Panc1 (cell line): Measurements from ENCODE around the gene MACROD2.

Experiments used
- TCF7L2 ChIP-seq: IDR thresholded peaks from 2 replicates; pipeline ENCODE4 v1.6.1; 2011; ENCODE audit warnings: mild to moderate bottlenecking, low read depth, low read length, inconsistent platforms
- TF ChIP-seq, protein P1 (sequence below): fragments of 450-650 bp; IDR thresholded peaks from 2 replicates; pipeline ENCODE4 v1.5.1; 2017; ENCODE audit warnings: mild to moderate bottlenecking
- TF ChIP-seq, protein P2 (sequence below), 2 experiments: IDR thresholded peaks; 2 replicates each; pipeline ENCODE4 v1.6.1; 2011 to 2012; ENCODE audit warnings: low read depth in 2 of 2, control low read depth in 1 of 2, low read length in 1 of 2, mild to moderate bottlenecking in 1 of 2, moderate library complexity in 1 of 2; ENCODE audit not compliant: insufficient read depth in 1 of 2

DNA sequence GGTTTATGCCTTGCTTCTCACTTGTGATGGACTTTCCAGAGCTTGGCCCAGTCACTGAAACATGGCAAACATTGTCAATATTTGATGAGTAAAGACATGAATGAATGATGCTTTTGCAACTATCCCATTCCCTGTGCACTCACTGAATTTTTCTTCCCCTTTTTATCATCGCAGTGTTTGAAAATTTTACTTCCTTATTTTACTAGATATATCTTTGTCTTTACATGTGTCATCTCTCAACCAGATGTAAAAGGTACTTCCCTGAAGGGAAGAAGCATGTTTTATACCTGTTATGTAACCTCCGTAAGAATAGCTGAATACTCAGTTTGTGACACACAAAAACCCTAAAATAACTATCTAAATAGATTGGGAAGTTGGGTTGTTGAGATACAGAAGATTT, 886.8 kb downstream of the MACROD2 start:
- TF ChIP-seq, protein P1, sequence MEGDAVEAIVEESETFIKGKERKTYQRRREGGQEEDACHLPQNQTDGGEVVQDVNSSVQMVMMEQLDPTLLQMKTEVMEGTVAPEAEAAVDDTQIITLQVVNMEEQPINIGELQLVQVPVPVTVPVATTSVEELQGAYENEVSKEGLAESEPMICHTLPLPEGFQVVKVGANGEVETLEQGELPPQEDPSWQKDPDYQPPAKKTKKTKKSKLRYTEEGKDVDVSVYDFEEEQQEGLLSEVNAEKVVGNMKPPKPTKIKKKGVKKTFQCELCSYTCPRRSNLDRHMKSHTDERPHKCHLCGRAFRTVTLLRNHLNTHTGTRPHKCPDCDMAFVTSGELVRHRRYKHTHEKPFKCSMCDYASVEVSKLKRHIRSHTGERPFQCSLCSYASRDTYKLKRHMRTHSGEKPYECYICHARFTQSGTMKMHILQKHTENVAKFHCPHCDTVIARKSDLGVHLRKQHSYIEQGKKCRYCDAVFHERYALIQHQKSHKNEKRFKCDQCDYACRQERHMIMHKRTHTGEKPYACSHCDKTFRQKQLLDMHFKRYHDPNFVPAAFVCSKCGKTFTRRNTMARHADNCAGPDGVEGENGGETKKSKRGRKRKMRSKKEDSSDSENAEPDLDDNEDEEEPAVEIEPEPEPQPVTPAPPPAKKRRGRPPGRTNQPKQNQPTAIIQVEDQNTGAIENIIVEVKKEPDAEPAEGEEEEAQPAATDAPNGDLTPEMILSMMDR: no peak
- TF ChIP-seq, protein P2, sequence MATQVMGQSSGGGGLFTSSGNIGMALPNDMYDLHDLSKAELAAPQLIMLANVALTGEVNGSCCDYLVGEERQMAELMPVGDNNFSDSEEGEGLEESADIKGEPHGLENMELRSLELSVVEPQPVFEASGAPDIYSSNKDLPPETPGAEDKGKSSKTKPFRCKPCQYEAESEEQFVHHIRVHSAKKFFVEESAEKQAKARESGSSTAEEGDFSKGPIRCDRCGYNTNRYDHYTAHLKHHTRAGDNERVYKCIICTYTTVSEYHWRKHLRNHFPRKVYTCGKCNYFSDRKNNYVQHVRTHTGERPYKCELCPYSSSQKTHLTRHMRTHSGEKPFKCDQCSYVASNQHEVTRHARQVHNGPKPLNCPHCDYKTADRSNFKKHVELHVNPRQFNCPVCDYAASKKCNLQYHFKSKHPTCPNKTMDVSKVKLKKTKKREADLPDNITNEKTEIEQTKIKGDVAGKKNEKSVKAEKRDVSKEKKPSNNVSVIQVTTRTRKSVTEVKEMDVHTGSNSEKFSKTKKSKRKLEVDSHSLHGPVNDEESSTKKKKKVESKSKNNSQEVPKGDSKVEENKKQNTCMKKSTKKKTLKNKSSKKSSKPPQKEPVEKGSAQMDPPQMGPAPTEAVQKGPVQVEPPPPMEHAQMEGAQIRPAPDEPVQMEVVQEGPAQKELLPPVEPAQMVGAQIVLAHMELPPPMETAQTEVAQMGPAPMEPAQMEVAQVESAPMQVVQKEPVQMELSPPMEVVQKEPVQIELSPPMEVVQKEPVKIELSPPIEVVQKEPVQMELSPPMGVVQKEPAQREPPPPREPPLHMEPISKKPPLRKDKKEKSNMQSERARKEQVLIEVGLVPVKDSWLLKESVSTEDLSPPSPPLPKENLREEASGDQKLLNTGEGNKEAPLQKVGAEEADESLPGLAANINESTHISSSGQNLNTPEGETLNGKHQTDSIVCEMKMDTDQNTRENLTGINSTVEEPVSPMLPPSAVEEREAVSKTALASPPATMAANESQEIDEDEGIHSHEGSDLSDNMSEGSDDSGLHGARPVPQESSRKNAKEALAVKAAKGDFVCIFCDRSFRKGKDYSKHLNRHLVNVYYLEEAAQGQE (IDR thresholded peaks at IDR 0.05; ENCODE audit: insufficient read depth in 1 of 2, low read depth in 2 of 2, low read length in 1 of 2): no peak
- no peak for TF ChIP-seq TCF7L2
